HepG2 (cell line): ENCODE measurements around the gene TRIM15.
A peak's percentile ranks its signal among the peaks of the same experiment; 100 is the strongest.

Experiments
- ETV6 ChIP-seq: sonication (generic); formaldehyde crosslinking; conservative IDR thresholded peaks from 2 replicates; pipeline ENCODE4 v1.4.0; 2020; ENCODE audit warnings: missing genetic modification reagents
- NAIF1 ChIP-seq: sonication (generic); formaldehyde crosslinking; IDR thresholded peaks from 2 replicates; pipeline ENCODE4 v1.5.0; 2020; ENCODE audit warnings: mild to moderate bottlenecking, missing genetic modification reagents, borderline replicate concordance
- SCMH1 ChIP-seq: sonication (generic); formaldehyde crosslinking; IDR thresholded peaks from 2 replicates; pipeline ENCODE4 v1.9.0; 2021; ENCODE audit warnings: missing genetic modification reagents, mild to moderate bottlenecking, borderline replicate concordance
- SP2 ChIP-seq: sonication (generic); formaldehyde crosslinking; IDR thresholded peaks from 2 replicates; pipeline ENCODE4 v1.5.1; 2020; ENCODE audit warnings: mild to moderate bottlenecking, missing genetic modification reagents
- ZNF136 ChIP-seq: sonication (generic); formaldehyde crosslinking; IDR thresholded peaks from 2 replicates; pipeline ENCODE4 v1.8.1; 2022; ENCODE audit warnings: low read depth, mild to moderate bottlenecking, moderate library complexity, missing genetic modification reagents
- ZNF230 ChIP-seq: sonication (generic); formaldehyde crosslinking; IDR thresholded peaks from 2 replicates; pipeline ENCODE4 v1.4.0; 2020; ENCODE audit warnings: mild to moderate bottlenecking, missing genetic modification reagents
- ZNF253 ChIP-seq: sonication (generic); formaldehyde crosslinking; IDR thresholded peaks from 2 replicates; pipeline ENCODE4 v1.8.0; 2022; ENCODE audit warnings: mild to moderate bottlenecking, missing genetic modification reagents, borderline replicate concordance
- ZNF34 ChIP-seq: sonication (generic); formaldehyde crosslinking; IDR thresholded peaks from 2 replicates; pipeline ENCODE4 v1.4.0; 2020; ENCODE audit warnings: mild to moderate bottlenecking, missing genetic modification reagents, borderline replicate concordance
- ZNF768 ChIP-seq: sonication (generic); formaldehyde crosslinking; IDR thresholded peaks from 2 replicates; pipeline ENCODE4 v1.4.0; 2020; ENCODE audit warnings: missing genetic modification reagents
- TF ChIP-seq, protein P1 (sequence below): sonication (generic); formaldehyde crosslinking; IDR thresholded peaks from 2 replicates; pipeline ENCODE4 v1.9.0; 2021; ENCODE audit warnings: missing genetic modification reagents, borderline replicate concordance
- TF ChIP-seq, protein P2 (sequence below): sonication (generic); formaldehyde crosslinking; IDR thresholded peaks from 2 replicates; pipeline ENCODE4 v1.5.0; 2020; ENCODE audit warnings: mild to moderate bottlenecking, missing genetic modification reagents, moderate library complexity

DNA sequence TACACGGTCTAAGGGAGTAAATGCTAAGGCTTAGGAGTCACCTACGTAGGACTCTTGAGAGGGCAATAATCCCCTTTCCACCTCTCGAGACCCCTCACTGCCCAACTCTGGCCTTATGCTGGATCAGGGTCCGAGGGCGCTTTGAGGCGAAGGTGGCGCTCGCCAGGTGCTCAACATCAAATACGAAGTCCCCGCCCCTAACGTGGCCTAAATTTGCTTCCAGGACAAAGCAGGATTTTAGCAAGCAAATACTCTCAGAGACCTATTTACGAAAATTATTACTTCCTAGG is 50.3 kb downstream of the TRIM15 start:
- TF ChIP-seq ZNF136 (CRISPR knock-in tag) = no peak
- TF ChIP-seq SCMH1 = no peak
- TF ChIP-seq NAIF1 (CRISPR knock-in tag) = no peak; the same call in 1 of the 2 replicates
- TF ChIP-seq ZNF768 (CRISPR knock-in tag) = no peak
- 0 out of 2 replicates have a peak, but pooled peaks have one; percentile 21 for TF ChIP-seq ETV6 (CRISPR knock-in tag)
- TF ChIP-seq SP2 = no peak
- no peak; the same call in 1 of the 2 replicates for TF ChIP-seq ZNF34 (CRISPR knock-in tag)
- TF ChIP-seq, protein P1, sequence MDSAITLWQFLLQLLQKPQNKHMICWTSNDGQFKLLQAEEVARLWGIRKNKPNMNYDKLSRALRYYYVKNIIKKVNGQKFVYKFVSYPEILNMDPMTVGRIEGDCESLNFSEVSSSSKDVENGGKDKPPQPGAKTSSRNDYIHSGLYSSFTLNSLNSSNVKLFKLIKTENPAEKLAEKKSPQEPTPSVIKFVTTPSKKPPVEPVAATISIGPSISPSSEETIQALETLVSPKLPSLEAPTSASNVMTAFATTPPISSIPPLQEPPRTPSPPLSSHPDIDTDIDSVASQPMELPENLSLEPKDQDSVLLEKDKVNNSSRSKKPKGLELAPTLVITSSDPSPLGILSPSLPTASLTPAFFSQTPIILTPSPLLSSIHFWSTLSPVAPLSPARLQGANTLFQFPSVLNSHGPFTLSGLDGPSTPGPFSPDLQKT = no peak
- TF ChIP-seq, protein P2, sequence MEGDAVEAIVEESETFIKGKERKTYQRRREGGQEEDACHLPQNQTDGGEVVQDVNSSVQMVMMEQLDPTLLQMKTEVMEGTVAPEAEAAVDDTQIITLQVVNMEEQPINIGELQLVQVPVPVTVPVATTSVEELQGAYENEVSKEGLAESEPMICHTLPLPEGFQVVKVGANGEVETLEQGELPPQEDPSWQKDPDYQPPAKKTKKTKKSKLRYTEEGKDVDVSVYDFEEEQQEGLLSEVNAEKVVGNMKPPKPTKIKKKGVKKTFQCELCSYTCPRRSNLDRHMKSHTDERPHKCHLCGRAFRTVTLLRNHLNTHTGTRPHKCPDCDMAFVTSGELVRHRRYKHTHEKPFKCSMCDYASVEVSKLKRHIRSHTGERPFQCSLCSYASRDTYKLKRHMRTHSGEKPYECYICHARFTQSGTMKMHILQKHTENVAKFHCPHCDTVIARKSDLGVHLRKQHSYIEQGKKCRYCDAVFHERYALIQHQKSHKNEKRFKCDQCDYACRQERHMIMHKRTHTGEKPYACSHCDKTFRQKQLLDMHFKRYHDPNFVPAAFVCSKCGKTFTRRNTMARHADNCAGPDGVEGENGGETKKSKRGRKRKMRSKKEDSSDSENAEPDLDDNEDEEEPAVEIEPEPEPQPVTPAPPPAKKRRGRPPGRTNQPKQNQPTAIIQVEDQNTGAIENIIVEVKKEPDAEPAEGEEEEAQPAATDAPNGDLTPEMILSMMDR (CRISPR knock-in tag) = no peak
- no peak for TF ChIP-seq ZNF253 (CRISPR knock-in tag)
- TF ChIP-seq ZNF230 (CRISPR knock-in tag) = no peak; the same call in 1 of the 2 replicates
